IMR-90 (cell line): ENCODE results near the gene PYGL. TPM values are rescaled to one million over a fixed set of nuclear protein-coding genes. Genes with fewer than 3 reads are reported as not detected.

ENCODE experiments used
- ATAC-seq: fragments of 200-7000 bp; cut with Tn5 transposase; 2 replicates; pipeline ENCODE4 v1.9.1; 2020; ENCODE audit warnings: low read depth, mild to moderate bottlenecking, moderate library complexity
- BruUV-seq: library from RNA; stranded (reverse); fragments of 400-500 nt; replicated peaks from 2 replicates; lab custom pipeline; 2021; lab: Mats Ljungman, UMichigan
- CTCF ChIA-PET: fragments of 300-600 bp; formaldehyde crosslinking; extraction: SDS; loops from one replicate; lab custom pipeline; 2021; ENCODE audit warnings: antibody characterized with exemption; lab: Yijun Ruan, JAX
- POLR2A ChIA-PET: fragments of 300-600 bp; sonication (Branson Sonifier 250); formaldehyde crosslinking; loops from one replicate; lab custom pipeline; 2022; ENCODE audit warnings: antibody characterized with exemption; ENCODE audit not compliant: unreplicated experiment; lab: Charles Lee
- DNase-seq: peaks from one replicate; pipeline ENCODE4 v3.0.0; 2013
- H2AFZ ChIP-seq: replicated peaks from 2 replicates; pipeline ENCODE3; 2013; ENCODE audit warnings: low read length, mild to moderate bottlenecking; ENCODE audit not compliant: poor library complexity
- H2AK5ac ChIP-seq: 2 replicates; pipeline ENCODE4 v1.6.1; 2013; ENCODE audit warnings: low read depth, low read length, inconsistent platforms
- H2AK9ac ChIP-seq: replicated peaks from 2 replicates; pipeline ENCODE3; 2013; ENCODE audit warnings: mild to moderate bottlenecking, low read depth, low read length, moderate library complexity; ENCODE audit not compliant: poor library complexity
- H2BK120ac ChIP-seq: 2 replicates; pipeline ENCODE4 v1.6.1; 2013; ENCODE audit warnings: low read depth, low read length, inconsistent platforms
- H2BK15ac ChIP-seq: 3 replicates; pipeline ENCODE4 v1.6.1; 2013; ENCODE audit warnings: low read depth, low read length, inconsistent platforms
- H2BK20ac ChIP-seq: 2 replicates; pipeline ENCODE4 v1.6.1; 2013; ENCODE audit warnings: low read depth, mild to moderate bottlenecking, inconsistent platforms, low read length, moderate library complexity
- H2BK5ac ChIP-seq: 2 replicates; pipeline ENCODE4 v1.6.1; 2013; ENCODE audit warnings: mild to moderate bottlenecking, low read depth, low read length, inconsistent platforms; ENCODE audit not compliant: poor library complexity, severe bottlenecking
- H3K14ac ChIP-seq: replicated peaks from 2 replicates; pipeline ENCODE4 v1.6.1; 2013; ENCODE audit warnings: low read depth, low read length, inconsistent platforms
- H3K18ac ChIP-seq: 2 replicates; pipeline ENCODE4 v1.6.1; 2013; ENCODE audit warnings: low read depth, low read length, control low read depth
- H3K23ac ChIP-seq: 2 replicates; pipeline ENCODE4 v1.6.1; 2013; ENCODE audit warnings: low read depth, low read length, inconsistent platforms
- H3K27ac ChIP-seq: 2 replicates; pipeline ENCODE4 v1.5.1; 2013; ENCODE audit warnings: mild to moderate bottlenecking, control low read depth, low read length; ENCODE audit not compliant: insufficient read depth
- H3K27me3 ChIP-seq: 2 replicates; pipeline ENCODE4 v1.6.1; 2013; ENCODE audit warnings: low read length; ENCODE audit not compliant: control insufficient read depth, insufficient read depth
- H3K36me3 ChIP-seq: 2 replicates; pipeline ENCODE4 v1.6.1; 2013; ENCODE audit warnings: low read length, mixed read lengths; ENCODE audit not compliant: control insufficient read depth, insufficient read depth
- H3K4ac ChIP-seq: 2 replicates; pipeline ENCODE4 v1.6.1; 2013; ENCODE audit warnings: low read depth, low read length, inconsistent platforms
- H3K4me1 ChIP-seq: 2 replicates; pipeline ENCODE4 v1.6.1; 2013; ENCODE audit warnings: low read length, mixed read lengths; ENCODE audit not compliant: control insufficient read depth, insufficient read depth
- H3K4me2 ChIP-seq: 2 replicates; pipeline ENCODE4 v1.6.1; 2013; ENCODE audit warnings: low read depth, mild to moderate bottlenecking, control low read depth, low read length, moderate library complexity
- H3K4me3 ChIP-seq: 2 replicates; pipeline ENCODE4 v1.5.1; 2013; ENCODE audit warnings: low read depth, mild to moderate bottlenecking, control low read depth, low read length, moderate library complexity; ENCODE audit not compliant: insufficient read depth
- H3K56ac ChIP-seq: 2 replicates; pipeline ENCODE4 v1.6.1; 2013; ENCODE audit warnings: low read length, inconsistent platforms; ENCODE audit not compliant: insufficient read depth; ENCODE audit errors: extremely low read depth
- H3K79me1 ChIP-seq, 2 experiments: 2 replicates each; pipeline ENCODE4 v1.6.1; 2013; ENCODE audit warnings: low read length in 2 of 2, inconsistent platforms in 1 of 2, low read depth in 1 of 2
- H3K9ac ChIP-seq: 2 replicates; pipeline ENCODE4 v1.6.1; 2013; ENCODE audit warnings: low read depth, low read length, control low read depth
- H3K9me1 ChIP-seq: 2 replicates; pipeline ENCODE4 v1.6.1; 2013; ENCODE audit warnings: low read length, inconsistent platforms; ENCODE audit not compliant: insufficient read depth
- H3K9me3 ChIP-seq: 2 replicates; pipeline ENCODE4 v1.6.1; 2013; ENCODE audit warnings: low read length; ENCODE audit not compliant: control insufficient read depth, insufficient read depth
- H4K20me1 ChIP-seq: 2 replicates; pipeline ENCODE4 v1.6.1; 2013; ENCODE audit warnings: low read length, inconsistent platforms; ENCODE audit not compliant: insufficient read depth
- H4K5ac ChIP-seq: 2 replicates; pipeline ENCODE4 v1.6.1; 2013; ENCODE audit warnings: mild to moderate bottlenecking, low read depth, low read length, control low read depth
- H4K8ac ChIP-seq, 2 experiments: 2 replicates each; pipeline ENCODE4 v1.6.1; 2013; ENCODE audit warnings: low read depth in 2 of 2, low read length in 2 of 2, control low read depth in 1 of 2, inconsistent platforms in 1 of 2
- H4K91ac ChIP-seq: 2 replicates; pipeline ENCODE4 v1.6.1; 2013; ENCODE audit warnings: low read depth, low read length, inconsistent platforms; ENCODE audit not compliant: insufficient read depth
- CEBPB ChIP-seq: IDR thresholded peaks from 2 replicates; pipeline ENCODE4 v1.6.1; 2012; ENCODE audit warnings: low read depth, low read length, improper control_type of control experiment
- CTCF ChIP-seq: conservative IDR thresholded peaks from 2 replicates; pipeline ENCODE4 v1.5.1; 2012; ENCODE audit warnings: mild to moderate bottlenecking, low read depth, low read length, improper control_type of control experiment
- MXI1 ChIP-seq: IDR thresholded peaks from 2 replicates; pipeline ENCODE4 v1.6.1; 2012; ENCODE audit warnings: low read depth, mild to moderate bottlenecking, low read length, moderate library complexity, borderline replicate concordance
- WGBS, 2 experiments: methylation state at CpG; one replicate each; pipeline versions ENCODE4 v1.1.5 to v1.1.7; 2013; ENCODE audit warnings: missing lambda C conversion rate in 2 of 2; ENCODE audit not compliant: insufficient read length in 1 of 2; ENCODE audit errors: extremely low coverage in 2 of 2; 5-methylcytosine and 5-hydroxymethylcytosine counted together
- dilution Hi-C: fragments of 300-500 bp; cut with HindIII; formaldehyde crosslinking; loops from one replicate; pipeline ENCODE4 v1.14.3; 2018; ENCODE audit warnings: low sequenced_read_pairs; ENCODE audit not compliant: unreplicated experiment
- in situ Hi-C: fragments of 300-500 bp; cut with MboI; formaldehyde crosslinking; loops from 3 replicates; pipeline ENCODE4 v1.14.3; 2019; ENCODE audit warnings: low sequenced_read_pairs, inconsistent platforms, mixed read lengths
- intact Hi-C: fragments of 100-400 bp; cut with micrococcal nuclease; formaldehyde crosslinking; loops from 2 replicates; pipeline ENCODE4 v1.10.0; 2022
- polyA plus RNA-seq, 3 experiments: library from polyadenylated mRNA; depleted of rRNA; stranded (reverse); fragments of >200 nt; gene quantifications; 2 replicates each; pipeline ENCODE4 v1.2.3, GENCODE V29; 2012; ENCODE audit warnings: low replicate concordance in 1 of 3
- total RNA-seq: library from RNA; depleted of rRNA; stranded (reverse); fragments of >200 nt; gene quantifications from 2 replicates; pipeline ENCODE4 v1.2.3, GENCODE V29; 2012
- TF ChIP-seq, protein P1 (sequence below): fragments of 150-350 bp; IDR thresholded peaks from 2 replicates; pipeline ENCODE4 v1.6.1; 2016; ENCODE audit warnings: low read depth, mild to moderate bottlenecking, low read length, moderate library complexity, borderline replicate concordance

The PYGL gene
- total and polyA plus RNA-seq, 2 of the 4 experiments (the other 2 are of a cell fraction): 52.3 to 70.4 TPM

DNA sequence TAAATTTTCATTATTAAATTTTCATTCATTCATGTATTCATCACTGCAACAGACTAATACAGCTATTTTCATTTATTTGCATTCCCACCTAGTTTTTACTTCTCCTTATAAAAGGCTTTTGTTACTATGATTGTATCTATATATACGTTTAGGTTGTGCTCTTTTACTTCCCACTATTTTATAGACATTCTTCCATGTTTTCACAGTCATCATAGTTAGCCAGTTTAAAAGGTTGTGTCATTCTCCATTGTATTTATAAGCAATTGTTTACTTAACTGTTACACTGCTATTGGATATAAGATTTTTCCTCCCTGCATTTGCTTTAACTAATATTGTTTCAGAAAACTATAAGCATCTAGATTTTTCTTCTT, 60.5 kb downstream of the PYGL start:
- no peak overlapping the region for H2BK120ac ChIP-seq
- H3K27ac ChIP-seq: no peak overlapping the region
- peaks cover 2% of the 10 kb centered on the region; the same call in 1 of the 2 replicates for H3K27me3 ChIP-seq
- no CpG with 5 or more reads among the region's 1 CpG for WGBS, 2 experiments
- TF ChIP-seq CTCF (no peak), MXI1 (no peak), CEBPB (no peak)
- TF ChIP-seq, protein P1, sequence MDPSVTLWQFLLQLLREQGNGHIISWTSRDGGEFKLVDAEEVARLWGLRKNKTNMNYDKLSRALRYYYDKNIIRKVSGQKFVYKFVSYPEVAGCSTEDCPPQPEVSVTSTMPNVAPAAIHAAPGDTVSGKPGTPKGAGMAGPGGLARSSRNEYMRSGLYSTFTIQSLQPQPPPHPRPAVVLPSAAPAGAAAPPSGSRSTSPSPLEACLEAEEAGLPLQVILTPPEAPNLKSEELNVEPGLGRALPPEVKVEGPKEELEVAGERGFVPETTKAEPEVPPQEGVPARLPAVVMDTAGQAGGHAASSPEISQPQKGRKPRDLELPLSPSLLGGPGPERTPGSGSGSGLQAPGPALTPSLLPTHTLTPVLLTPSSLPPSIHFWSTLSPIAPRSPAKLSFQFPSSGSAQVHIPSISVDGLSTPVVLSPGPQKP: no peak
- no peak overlapping the region for H2BK5ac ChIP-seq
- H4K20me1 ChIP-seq: no peaks in the 10 kb centered on the region
- H2AK9ac ChIP-seq: no peak overlapping the region
- no peak overlapping the region for H4K91ac ChIP-seq
- POLR2A ChIA-PET: no interaction called here
- no peak overlapping the region for H4K8ac ChIP-seq
- H3K9me1 ChIP-seq: 0 out of 2 replicates have a peak, but pooled peaks cover 2% of the 10 kb centered on the region
- H3K9me3 ChIP-seq: no peaks in the 10 kb centered on the region
- H3K4me1 ChIP-seq: peaks cover 2% of the 10 kb centered on the region; the same call in 1 of the 2 replicates
- H2BK15ac ChIP-seq: no peak overlapping the region
- in situ Hi-C loops: no loop called here
- H2BK20ac ChIP-seq: no peak overlapping the region
- H3K9ac ChIP-seq: no peak overlapping the region
- H3K36me3 ChIP-seq: no peaks in the 10 kb centered on the region
- no peak overlapping the region for H2AFZ ChIP-seq
- CTCF ChIA-PET: interaction anchor here (1.3 kb wide), 1 partner anchor 27 kb away, joined by 3 read pairs; no protein-coding TSS in a partner anchor
- H3K4me3 ChIP-seq: no peak overlapping the region
- no peak overlapping the region for H3K4ac ChIP-seq
- H3K79me1 ChIP-seq: no peaks in the 10 kb centered on the region
- H3K14ac ChIP-seq: no peak overlapping the region
- H3K23ac ChIP-seq: no peak overlapping the region
- H2AK5ac ChIP-seq: no peak overlapping the region
- dilution Hi-C loops: no loop called here
- no peak overlapping the region for H4K5ac ChIP-seq
- DNase-seq (no peak), ATAC-seq (no peak)
- no peak overlapping the region for H3K4me2 ChIP-seq
- BruUV-seq: no TSS peak
- H3K56ac ChIP-seq: no peak overlapping the region
- intact Hi-C loops: no loop called here
- H3K18ac ChIP-seq: no peak overlapping the region
